Measurements from ENCODE around the gene ALS2. TPM values are rescaled to one million over a fixed set of nuclear protein-coding genes. Genes with fewer than 3 reads are reported as not detected.

Gene ALS2
- total and polyA plus RNA-seq, 4 donors = 21.7 to 42.1 (median 27.9) TPM

- peak in 1 of 6 donors; percentile 12 for DNase-seq (ENCODE audit: low read depth in 4 of 6, low spot score in 6 of 6)
- H3K27ac ChIP-seq (ENCODE audit: low read depth, low read length) = no peak overlapping the region
- H3K9me3 ChIP-seq (ENCODE audit: control insufficient read depth, insufficient read depth, low read length) = no peaks in the 10 kb centered on the region
- no peaks in the 10 kb centered on the region for H3K27me3 ChIP-seq (ENCODE audit: control insufficient read depth, insufficient read depth, low read length)
- WGBS (ENCODE audit: insufficient coverage) = no CpG with 5 or more reads among the region's 1 CpG
- H3K4me3 ChIP-seq (ENCODE audit: low read depth, low read length) = no peak overlapping the region
- no peaks in the 10 kb centered on the region for H3K4me1 ChIP-seq (ENCODE audit: control insufficient read depth, insufficient read depth, low read length)
- H3K36me3 ChIP-seq (ENCODE audit: control insufficient read depth, insufficient read depth, low read length) = no peaks in the 10 kb centered on the region
These were observed 81.3 kb downstream of the ALS2 start for GRCh38 chr2:201699416-201699815.

GRCh38 chr2:201698588-201699226 is 82.0 kb downstream of the ALS2 start, which contains the start of gene MPP4:
Gene MPP4, minus strand, starts transcription at chr2:201698644. Its CDS starts 4,690 bp downstream, at chr2:201693954.
- no peaks in the 10 kb centered on the region for H3K36me3 ChIP-seq (ENCODE audit: control insufficient read depth, insufficient read depth, low read length)
- H3K9me3 ChIP-seq (ENCODE audit: control insufficient read depth, insufficient read depth, low read length) = no peaks in the 10 kb centered on the region
- H3K4me1 ChIP-seq (ENCODE audit: control insufficient read depth, insufficient read depth, low read length) = no peaks in the 10 kb centered on the region
- H3K4me3 ChIP-seq (ENCODE audit: low read depth, low read length) = no peak within 1 kb of the TSS
- WGBS (ENCODE audit: insufficient coverage) = 50% methylated on average over 1 of the region's 3 CpGs
- no peak for DNase-seq (ENCODE audit: low read depth in 4 of 6, low spot score in 6 of 6)
- H3K27me3 ChIP-seq (ENCODE audit: control insufficient read depth, insufficient read depth, low read length) = no peaks in the 10 kb centered on the region
- H3K27ac ChIP-seq (ENCODE audit: low read depth, low read length) = no peak within 1 kb of the TSS

DNA sequence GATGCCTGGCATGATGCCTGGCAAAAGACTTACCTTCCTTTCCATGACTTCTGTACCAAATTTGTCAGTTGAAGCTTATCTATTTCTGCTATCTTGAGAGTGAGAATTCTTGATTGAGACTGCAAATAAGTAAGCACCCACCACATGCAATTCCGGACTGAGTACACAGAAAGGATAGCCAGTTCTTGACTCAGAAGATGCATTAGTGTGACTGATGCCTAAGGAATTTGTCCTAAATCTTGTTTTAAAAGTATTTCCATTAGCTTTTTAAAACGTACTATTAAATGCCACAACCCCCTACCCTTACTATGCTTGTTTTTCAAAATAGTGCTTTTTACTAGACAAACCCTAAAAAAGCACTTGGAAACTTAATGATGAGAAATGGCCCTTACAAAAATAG is 82.8 kb downstream of the ALS2 start:
- no peak overlapping the region for H3K27ac ChIP-seq (ENCODE audit: low read depth, low read length)
- no peaks in the 10 kb centered on the region for H3K4me1 ChIP-seq (ENCODE audit: control insufficient read depth, insufficient read depth, low read length)
- H3K36me3 ChIP-seq (ENCODE audit: control insufficient read depth, insufficient read depth, low read length) = no peaks in the 10 kb centered on the region
- WGBS (ENCODE audit: insufficient coverage) = no CpG with 5 or more reads among the region's 2 CpGs
- no peak overlapping the region for H3K4me3 ChIP-seq (ENCODE audit: low read depth, low read length)
- no peaks in the 10 kb centered on the region for H3K27me3 ChIP-seq (ENCODE audit: control insufficient read depth, insufficient read depth, low read length)
- DNase-seq (ENCODE audit: low read depth in 4 of 6, low spot score in 6 of 6) = peak in 1 of 6 donors; percentile 13
- no peaks in the 10 kb centered on the region for H3K9me3 ChIP-seq (ENCODE audit: control insufficient read depth, insufficient read depth, low read length)

DNA sequence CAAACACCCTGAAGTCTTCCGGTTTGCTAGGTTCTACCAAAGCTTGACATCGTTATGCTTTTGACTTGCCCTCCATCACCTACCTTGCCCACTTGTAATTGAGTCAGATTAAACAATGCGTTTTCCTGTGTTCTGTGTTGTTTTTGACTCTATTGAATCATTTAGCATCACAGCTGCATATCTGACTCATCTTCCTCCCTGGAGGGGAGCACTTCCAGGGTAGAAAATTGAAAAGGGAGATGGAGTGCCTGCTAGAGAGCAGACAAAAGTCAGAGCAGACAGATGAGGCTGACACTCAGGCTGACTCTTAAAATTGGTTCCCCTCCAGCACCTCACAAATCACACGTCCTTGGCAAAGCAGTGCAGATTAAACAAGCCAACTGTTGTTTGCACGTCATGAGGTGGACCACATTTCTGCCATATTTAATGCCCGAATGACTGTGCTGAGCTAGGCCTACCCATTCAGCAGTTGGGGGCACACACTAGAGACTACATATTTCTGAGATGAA is 84.5 kb downstream of the ALS2 start:
- Histone ChIP-seq H3K9me3 (ENCODE audit: control insufficient read depth, insufficient read depth, low read length) (no peaks in the 10 kb centered on the region), H3K4me3 (ENCODE audit: low read depth, low read length) (no peak overlapping the region), H3K4me1 (ENCODE audit: control insufficient read depth, insufficient read depth, low read length) (no peaks in the 10 kb centered on the region), H3K27me3 (ENCODE audit: control insufficient read depth, insufficient read depth, low read length) (no peaks in the 10 kb centered on the region), H3K36me3 (ENCODE audit: control insufficient read depth, insufficient read depth, low read length) (no peaks in the 10 kb centered on the region), H3K27ac (ENCODE audit: low read depth, low read length) (no peak overlapping the region)
- WGBS (ENCODE audit: insufficient coverage) = 46% methylated on average over 3 of the region's 6 CpGs
- DNase-seq (ENCODE audit: low read depth in 4 of 6, low spot score in 6 of 6) = peak in 2 of 6 donors; percentile 33 to 60

DNA sequence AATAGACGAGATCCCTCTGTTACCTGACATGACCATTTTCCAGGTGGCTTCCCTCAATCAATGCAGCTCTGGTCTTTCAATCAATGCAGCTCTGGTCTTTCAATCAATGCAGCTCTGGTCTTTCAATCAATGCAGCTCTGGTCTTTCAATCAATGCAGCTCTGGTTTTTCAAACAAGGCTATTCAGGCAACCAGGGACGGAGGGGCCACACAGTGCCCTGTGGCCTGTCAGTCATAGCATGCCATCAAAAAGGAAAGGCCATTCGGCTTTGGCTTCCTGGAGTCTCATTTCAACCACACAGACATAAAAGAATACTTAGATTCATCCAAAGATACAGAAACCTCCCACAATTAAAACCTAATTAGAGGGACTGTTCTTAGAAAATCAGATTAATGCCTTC is 95.6 kb downstream of the ALS2 start:
- Histone ChIP-seq H3K27me3 (ENCODE audit: control insufficient read depth, insufficient read depth, low read length) (no peaks in the 10 kb centered on the region), H3K36me3 (ENCODE audit: control insufficient read depth, insufficient read depth, low read length) (no peaks in the 10 kb centered on the region), H3K4me3 (ENCODE audit: low read depth, low read length) (no peak overlapping the region), H3K4me1 (ENCODE audit: control insufficient read depth, insufficient read depth, low read length) (no peaks in the 10 kb centered on the region), H3K9me3 (ENCODE audit: control insufficient read depth, insufficient read depth, low read length) (no peaks in the 10 kb centered on the region), H3K27ac (ENCODE audit: low read depth, low read length) (no peak overlapping the region)
- DNase-seq (ENCODE audit: low read depth in 4 of 6, low spot score in 6 of 6) = no peak
- 64% methylated on average over 3 of the region's 3 CpGs for WGBS (ENCODE audit: insufficient coverage)

GRCh38 chr2:201680743-201681142 is 100.0 kb downstream of the ALS2 start:
- WGBS (ENCODE audit: insufficient coverage) = 38% methylated on average over 9 of the region's 9 CpGs
- no peaks in the 10 kb centered on the region for H3K36me3 ChIP-seq (ENCODE audit: control insufficient read depth, insufficient read depth, low read length)
- H3K27ac ChIP-seq (ENCODE audit: low read depth, low read length) = no peak overlapping the region
- H3K9me3 ChIP-seq (ENCODE audit: control insufficient read depth, insufficient read depth, low read length) = no peaks in the 10 kb centered on the region
- DNase-seq (ENCODE audit: low read depth in 4 of 6, low spot score in 6 of 6) = no peak
- H3K4me3 ChIP-seq (ENCODE audit: low read depth, low read length) = no peak overlapping the region
- no peaks in the 10 kb centered on the region for H3K27me3 ChIP-seq (ENCODE audit: control insufficient read depth, insufficient read depth, low read length)
- H3K4me1 ChIP-seq (ENCODE audit: control insufficient read depth, insufficient read depth, low read length) = no peaks in the 10 kb centered on the region

DNA sequence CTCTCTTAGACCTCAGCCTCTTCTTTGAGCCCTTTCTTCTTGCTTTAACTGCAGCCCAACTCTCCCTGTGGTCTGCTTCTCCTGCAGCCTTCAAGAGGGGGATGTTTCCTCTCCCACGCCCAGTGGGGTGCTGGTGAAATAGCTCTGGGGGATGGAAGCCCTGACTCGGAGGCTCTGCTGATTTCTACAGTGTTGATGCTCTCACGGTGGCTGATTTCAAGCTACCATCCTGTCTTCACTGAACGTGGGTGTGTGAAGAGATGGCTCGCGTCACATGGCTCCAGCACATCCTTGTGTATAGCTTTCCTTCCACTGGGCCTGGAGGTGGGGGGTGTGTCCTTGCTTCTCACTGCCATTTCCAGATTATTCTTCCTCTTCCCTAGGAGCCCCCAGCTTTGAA is 102.3 kb downstream of the ALS2 start:
- Histone ChIP-seq H3K4me1 (ENCODE audit: control insufficient read depth, insufficient read depth, low read length) (no peaks in the 10 kb centered on the region), H3K27ac (ENCODE audit: low read depth, low read length) (no peak overlapping the region), H3K27me3 (ENCODE audit: control insufficient read depth, insufficient read depth, low read length) (no peaks in the 10 kb centered on the region), H3K9me3 (ENCODE audit: control insufficient read depth, insufficient read depth, low read length) (no peaks in the 10 kb centered on the region), H3K4me3 (ENCODE audit: low read depth, low read length) (no peak overlapping the region), H3K36me3 (ENCODE audit: control insufficient read depth, insufficient read depth, low read length) (no peaks in the 10 kb centered on the region)
- no CpG with 5 or more reads among the region's 6 CpGs for whole genome bisulfite sequencing (ENCODE audit: insufficient coverage)
- DNase-seq (ENCODE audit: low read depth in 4 of 6, low spot score in 6 of 6) = no peak

- no peaks in the 10 kb centered on the region for H3K9me3 ChIP-seq (ENCODE audit: control insufficient read depth, insufficient read depth, low read length)
- H3K4me3 ChIP-seq (ENCODE audit: low read depth, low read length) = no peak overlapping the region
- no peaks in the 10 kb centered on the region for H3K27me3 ChIP-seq (ENCODE audit: control insufficient read depth, insufficient read depth, low read length)
- no peak overlapping the region for H3K27ac ChIP-seq (ENCODE audit: low read depth, low read length)
- H3K4me1 ChIP-seq (ENCODE audit: control insufficient read depth, insufficient read depth, low read length) = no peaks in the 10 kb centered on the region
- DNase-seq (ENCODE audit: low read depth in 4 of 6, low spot score in 6 of 6) = no peak
- 91% methylated on average over 3 of the region's 4 CpGs for WGBS (ENCODE audit: insufficient coverage)
- no peaks in the 10 kb centered on the region for H3K36me3 ChIP-seq (ENCODE audit: control insufficient read depth, insufficient read depth, low read length)
These were observed 105.3 kb downstream of the ALS2 start for GRCh38 chr2:201675454-201675853.

GRCh38 chr2:201674794-201675193 is 105.9 kb downstream of the ALS2 start:
- H3K27me3 ChIP-seq (ENCODE audit: control insufficient read depth, insufficient read depth, low read length) = no peaks in the 10 kb centered on the region
- H3K36me3 ChIP-seq (ENCODE audit: control insufficient read depth, insufficient read depth, low read length) = no peaks in the 10 kb centered on the region
- no peaks in the 10 kb centered on the region for H3K9me3 ChIP-seq (ENCODE audit: control insufficient read depth, insufficient read depth, low read length)
- no peak overlapping the region for H3K27ac ChIP-seq (ENCODE audit: low read depth, low read length)
- DNase-seq (ENCODE audit: low read depth in 4 of 6, low spot score in 6 of 6) = no peak
- no peak overlapping the region for H3K4me3 ChIP-seq (ENCODE audit: low read depth, low read length)
- H3K4me1 ChIP-seq (ENCODE audit: control insufficient read depth, insufficient read depth, low read length) = no peaks in the 10 kb centered on the region
- 67% methylated on average over 2 of the region's 3 CpGs for WGBS (ENCODE audit: insufficient coverage)

- no peaks in the 10 kb centered on the region for H3K9me3 ChIP-seq (ENCODE audit: control insufficient read depth, insufficient read depth, low read length)
- no peaks in the 10 kb centered on the region for H3K36me3 ChIP-seq (ENCODE audit: control insufficient read depth, insufficient read depth, low read length)
- no peaks in the 10 kb centered on the region for H3K4me1 ChIP-seq (ENCODE audit: control insufficient read depth, insufficient read depth, low read length)
- H3K27me3 ChIP-seq (ENCODE audit: control insufficient read depth, insufficient read depth, low read length) = no peaks in the 10 kb centered on the region
- no peak overlapping the region for H3K27ac ChIP-seq (ENCODE audit: low read depth, low read length)
- DNase-seq (ENCODE audit: low read depth in 4 of 6, low spot score in 6 of 6) = no peak
- WGBS (ENCODE audit: insufficient coverage) = no CpG with 5 or more reads among the region's 3 CpGs
- H3K4me3 ChIP-seq (ENCODE audit: low read depth, low read length) = no peak overlapping the region
These were observed 106.4 kb downstream of the ALS2 start for GRCh38 chr2:201674298-201674697.

Measured in spinal cord (tissue), 10 donors.